ENCODE measurements around the gene CST7. TPM values are rescaled to one million over a fixed set of nuclear protein-coding genes. Genes with fewer than 3 reads are reported as not detected.
A peak's percentile ranks its signal among the peaks of the same experiment; 100 is the strongest.

Gene CST7
- total and polyA plus RNA-seq, 10 of the 15 experiments (the other 5 are each of a cell fraction or from before 2014, with no cell fraction given) = 0.69 TPM; not detected in 9

DNA sequence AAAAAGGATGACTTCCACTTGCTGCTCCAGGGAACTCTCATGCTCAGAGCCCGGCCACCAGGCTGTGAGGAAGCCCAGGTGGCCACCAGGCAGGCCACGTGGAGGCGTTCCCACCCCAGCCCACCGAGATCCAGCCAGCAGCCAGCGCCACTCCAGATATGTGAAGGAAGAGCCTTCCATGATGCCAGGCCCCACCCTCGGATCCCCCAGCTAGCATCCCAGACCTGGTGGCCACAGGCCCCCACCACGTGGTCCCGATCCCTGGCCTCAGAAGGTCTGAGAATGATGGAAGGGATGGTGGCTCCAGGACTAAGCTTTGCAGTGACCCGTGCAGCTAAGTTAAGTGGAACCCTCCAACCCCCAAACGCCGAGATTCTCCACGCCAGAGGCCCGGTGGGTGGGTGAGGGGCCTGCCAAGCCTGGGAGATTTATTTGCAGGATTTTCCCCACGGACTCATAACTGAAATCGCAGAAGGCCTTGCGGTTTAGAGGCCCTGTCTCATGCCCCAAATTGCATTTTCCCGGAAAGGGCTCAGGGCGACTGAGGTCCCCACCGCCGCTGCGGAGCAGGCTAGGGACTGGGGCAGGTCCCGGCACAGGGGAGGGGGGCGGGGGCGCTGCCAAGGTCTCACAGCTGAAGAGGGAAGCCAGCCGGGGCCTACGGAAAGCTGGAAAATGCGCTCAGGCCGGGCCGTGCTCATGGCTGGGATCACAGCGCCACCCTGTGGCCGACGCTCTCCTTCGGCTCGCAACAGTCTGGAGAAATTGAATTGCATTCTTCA lies 31.1 kb upstream of the CST7 start (continued):
- TF ChIP-seq NFYB (IDR thresholded peaks at IDR 0.05; ENCODE audit: insufficient read depth, low read depth, low read length) (no peak), MEF2A (IDR thresholded peaks at IDR 0.05; ENCODE audit: insufficient read depth, low read depth, low read length) (no peak), ZSCAN29 (IDR thresholded peaks at IDR 0.05) (no peak), IKZF2 (IDR thresholded peaks at IDR 0.05) (no peak), CBX5 (IDR thresholded peaks at IDR 0.05; ENCODE audit: low read depth) (no peak), POLR2AphosphoS2 (IDR thresholded peaks at IDR 0.05; ENCODE audit: low read depth, low read length) (no peak), JUND (IDR thresholded peaks at IDR 0.05; ENCODE audit: low read depth, low read length) (no peak), IRF4 (IDR thresholded peaks at IDR 0.05; ENCODE audit: low read depth, low read length) (peak; percentile 47; the same call in 1 of the 2 replicates), EED (IDR thresholded peaks at IDR 0.05; ENCODE audit: low read depth) (peak; percentile 68), TCF12 (IDR thresholded peaks at IDR 0.05; ENCODE audit: low read depth, low read length) (no peak), HCFC1 (IDR thresholded peaks at IDR 0.05; ENCODE audit: low read length) (no peak), SUPT20H (IDR thresholded peaks at IDR 0.05; ENCODE audit: borderline replicate concordance, control insufficient read depth, low read depth, low read length) (no peak)
- TF ChIP-seq, protein P1, sequence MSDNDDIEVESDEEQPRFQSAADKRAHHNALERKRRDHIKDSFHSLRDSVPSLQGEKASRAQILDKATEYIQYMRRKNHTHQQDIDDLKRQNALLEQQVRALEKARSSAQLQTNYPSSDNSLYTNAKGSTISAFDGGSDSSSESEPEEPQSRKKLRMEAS (IDR thresholded peaks at IDR 0.05; ENCODE audit: low read depth, low read length) = no peak
- TF ChIP-seq, protein P2, sequence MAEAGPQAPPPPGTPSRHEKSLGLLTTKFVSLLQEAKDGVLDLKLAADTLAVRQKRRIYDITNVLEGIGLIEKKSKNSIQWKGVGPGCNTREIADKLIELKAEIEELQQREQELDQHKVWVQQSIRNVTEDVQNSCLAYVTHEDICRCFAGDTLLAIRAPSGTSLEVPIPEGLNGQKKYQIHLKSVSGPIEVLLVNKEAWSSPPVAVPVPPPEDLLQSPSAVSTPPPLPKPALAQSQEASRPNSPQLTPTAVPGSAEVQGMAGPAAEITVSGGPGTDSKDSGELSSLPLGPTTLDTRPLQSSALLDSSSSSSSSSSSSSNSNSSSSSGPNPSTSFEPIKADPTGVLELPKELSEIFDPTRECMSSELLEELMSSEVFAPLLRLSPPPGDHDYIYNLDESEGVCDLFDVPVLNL (IDR thresholded peaks at IDR 0.05; ENCODE audit: low read depth, low read length) = no peak
- TF ChIP-seq, protein P3, sequence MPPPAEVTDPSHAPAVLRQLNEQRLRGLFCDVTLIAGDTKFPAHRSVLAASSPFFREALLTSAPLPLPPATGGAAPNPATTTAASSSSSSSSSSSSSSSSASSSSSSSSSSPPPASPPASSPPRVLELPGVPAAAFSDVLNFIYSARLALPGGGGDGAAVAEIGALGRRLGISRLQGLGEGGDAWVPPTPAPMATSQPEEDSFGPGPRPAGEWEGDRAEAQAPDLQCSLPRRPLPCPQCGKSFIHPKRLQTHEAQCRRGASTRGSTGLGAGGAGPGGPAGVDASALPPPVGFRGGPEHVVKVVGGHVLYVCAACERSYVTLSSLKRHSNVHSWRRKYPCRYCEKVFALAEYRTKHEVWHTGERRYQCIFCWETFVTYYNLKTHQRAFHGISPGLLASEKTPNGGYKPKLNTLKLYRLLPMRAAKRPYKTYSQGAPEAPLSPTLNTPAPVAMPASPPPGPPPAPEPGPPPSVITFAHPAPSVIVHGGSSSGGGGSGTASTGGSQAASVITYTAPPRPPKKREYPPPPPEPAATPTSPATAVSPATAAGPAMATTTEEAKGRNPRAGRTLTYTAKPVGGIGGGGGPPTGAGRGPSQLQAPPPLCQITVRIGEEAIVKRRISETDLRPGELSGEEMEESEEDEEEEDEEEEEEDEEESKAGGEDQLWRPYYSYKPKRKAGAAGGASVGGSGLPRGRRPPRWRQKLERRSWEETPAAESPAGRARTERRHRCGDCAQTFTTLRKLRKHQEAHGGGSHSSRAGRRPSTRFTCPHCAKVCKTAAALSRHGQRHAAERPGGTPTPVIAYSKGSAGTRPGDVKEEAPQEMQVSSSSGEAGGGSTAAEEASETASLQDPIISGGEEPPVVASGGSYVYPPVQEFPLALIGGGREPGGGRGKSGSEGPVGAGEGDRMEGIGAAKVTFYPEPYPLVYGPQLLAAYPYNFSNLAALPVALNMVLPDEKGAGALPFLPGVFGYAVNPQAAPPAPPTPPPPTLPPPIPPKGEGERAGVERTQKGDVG (CRISPR knock-in tag; IDR thresholded peaks at IDR 0.05) = no peak
- TF ChIP-seq, protein P4, sequence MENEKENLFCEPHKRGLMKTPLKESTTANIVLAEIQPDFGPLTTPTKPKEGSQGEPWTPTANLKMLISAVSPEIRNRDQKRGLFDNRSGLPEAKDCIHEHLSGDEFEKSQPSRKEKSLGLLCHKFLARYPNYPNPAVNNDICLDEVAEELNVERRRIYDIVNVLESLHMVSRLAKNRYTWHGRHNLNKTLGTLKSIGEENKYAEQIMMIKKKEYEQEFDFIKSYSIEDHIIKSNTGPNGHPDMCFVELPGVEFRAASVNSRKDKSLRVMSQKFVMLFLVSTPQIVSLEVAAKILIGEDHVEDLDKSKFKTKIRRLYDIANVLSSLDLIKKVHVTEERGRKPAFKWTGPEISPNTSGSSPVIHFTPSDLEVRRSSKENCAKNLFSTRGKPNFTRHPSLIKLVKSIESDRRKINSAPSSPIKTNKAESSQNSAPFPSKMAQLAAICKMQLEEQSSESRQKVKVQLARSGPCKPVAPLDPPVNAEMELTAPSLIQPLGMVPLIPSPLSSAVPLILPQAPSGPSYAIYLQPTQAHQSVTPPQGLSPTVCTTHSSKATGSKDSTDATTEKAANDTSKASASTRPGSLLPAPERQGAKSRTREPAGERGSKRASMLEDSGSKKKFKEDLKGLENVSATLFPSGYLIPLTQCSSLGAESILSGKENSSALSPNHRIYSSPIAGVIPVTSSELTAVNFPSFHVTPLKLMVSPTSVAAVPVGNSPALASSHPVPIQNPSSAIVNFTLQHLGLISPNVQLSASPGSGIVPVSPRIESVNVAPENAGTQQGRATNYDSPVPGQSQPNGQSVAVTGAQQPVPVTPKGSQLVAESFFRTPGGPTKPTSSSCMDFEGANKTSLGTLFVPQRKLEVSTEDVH (IDR thresholded peaks at IDR 0.05; ENCODE audit: low read depth, partially characterized antibody) = no peak
- TF ChIP-seq, protein P5, sequence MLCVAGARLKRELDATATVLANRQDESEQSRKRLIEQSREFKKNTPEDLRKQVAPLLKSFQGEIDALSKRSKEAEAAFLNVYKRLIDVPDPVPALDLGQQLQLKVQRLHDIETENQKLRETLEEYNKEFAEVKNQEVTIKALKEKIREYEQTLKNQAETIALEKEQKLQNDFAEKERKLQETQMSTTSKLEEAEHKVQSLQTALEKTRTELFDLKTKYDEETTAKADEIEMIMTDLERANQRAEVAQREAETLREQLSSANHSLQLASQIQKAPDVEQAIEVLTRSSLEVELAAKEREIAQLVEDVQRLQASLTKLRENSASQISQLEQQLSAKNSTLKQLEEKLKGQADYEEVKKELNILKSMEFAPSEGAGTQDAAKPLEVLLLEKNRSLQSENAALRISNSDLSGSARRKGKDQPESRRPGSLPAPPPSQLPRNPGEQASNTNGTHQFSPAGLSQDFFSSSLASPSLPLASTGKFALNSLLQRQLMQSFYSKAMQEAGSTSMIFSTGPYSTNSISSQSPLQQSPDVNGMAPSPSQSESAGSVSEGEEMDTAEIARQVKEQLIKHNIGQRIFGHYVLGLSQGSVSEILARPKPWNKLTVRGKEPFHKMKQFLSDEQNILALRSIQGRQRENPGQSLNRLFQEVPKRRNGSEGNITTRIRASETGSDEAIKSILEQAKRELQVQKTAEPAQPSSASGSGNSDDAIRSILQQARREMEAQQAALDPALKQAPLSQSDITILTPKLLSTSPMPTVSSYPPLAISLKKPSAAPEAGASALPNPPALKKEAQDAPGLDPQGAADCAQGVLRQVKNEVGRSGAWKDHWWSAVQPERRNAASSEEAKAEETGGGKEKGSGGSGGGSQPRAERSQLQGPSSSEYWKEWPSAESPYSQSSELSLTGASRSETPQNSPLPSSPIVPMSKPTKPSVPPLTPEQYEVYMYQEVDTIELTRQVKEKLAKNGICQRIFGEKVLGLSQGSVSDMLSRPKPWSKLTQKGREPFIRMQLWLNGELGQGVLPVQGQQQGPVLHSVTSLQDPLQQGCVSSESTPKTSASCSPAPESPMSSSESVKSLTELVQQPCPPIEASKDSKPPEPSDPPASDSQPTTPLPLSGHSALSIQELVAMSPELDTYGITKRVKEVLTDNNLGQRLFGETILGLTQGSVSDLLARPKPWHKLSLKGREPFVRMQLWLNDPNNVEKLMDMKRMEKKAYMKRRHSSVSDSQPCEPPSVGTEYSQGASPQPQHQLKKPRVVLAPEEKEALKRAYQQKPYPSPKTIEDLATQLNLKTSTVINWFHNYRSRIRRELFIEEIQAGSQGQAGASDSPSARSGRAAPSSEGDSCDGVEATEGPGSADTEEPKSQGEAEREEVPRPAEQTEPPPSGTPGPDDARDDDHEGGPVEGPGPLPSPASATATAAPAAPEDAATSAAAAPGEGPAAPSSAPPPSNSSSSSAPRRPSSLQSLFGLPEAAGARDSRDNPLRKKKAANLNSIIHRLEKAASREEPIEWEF (IDR thresholded peaks at IDR 0.05; ENCODE audit: insufficient replicate concordance, low read depth, low read length) = no peak
